GM12874 (cell line): ENCODE measurements around the gene CISD2.
A peak's percentile ranks its signal among the peaks of the same experiment; 100 is the strongest.

Experiments
- TF ChIP-seq, protein P1 (sequence below): IDR thresholded peaks from 2 replicates; pipeline ENCODE4 v1.5.1; 2011; ENCODE audit warnings: low read depth, mild to moderate bottlenecking, control low read depth, low read length, moderate library complexity; ENCODE audit not compliant: insufficient read depth

Gene CISD2

DNA sequence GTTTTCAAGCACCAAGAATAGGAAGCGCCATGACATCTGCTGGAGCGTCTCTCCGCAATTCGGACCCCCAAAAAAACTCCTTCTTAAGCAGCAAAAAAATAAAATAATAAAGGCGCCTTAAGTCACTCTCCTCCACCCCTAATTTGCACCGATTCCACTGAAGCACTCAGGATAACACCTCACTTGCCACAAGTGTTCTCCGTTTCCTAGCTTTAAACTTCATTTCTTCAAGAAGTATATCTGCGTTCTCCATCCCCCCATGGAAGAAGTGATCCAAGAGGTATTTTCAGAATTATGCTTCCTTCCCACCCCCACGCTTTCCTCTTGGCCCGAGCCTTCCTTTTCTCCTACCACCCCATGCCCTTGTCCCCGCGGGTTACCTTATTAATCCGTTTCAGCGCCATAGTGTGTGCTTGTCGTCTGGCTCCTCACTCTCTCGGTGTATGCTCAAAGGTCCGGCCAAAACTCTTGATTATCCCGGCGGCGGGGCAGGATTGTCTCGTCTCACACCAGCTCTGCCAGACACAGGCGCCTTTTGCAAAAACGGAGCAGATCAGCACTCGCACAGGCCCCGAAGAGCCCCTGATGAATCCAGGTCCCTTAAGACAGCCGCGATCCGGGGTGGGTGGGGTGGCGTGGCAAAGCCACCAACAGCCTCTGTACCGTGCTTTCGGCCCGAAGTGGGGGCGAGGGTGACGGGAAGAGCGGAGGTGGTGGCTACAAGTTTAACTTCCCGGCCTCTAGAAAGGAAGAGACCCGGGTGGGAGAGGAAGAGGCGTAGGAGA is 42.5 kb upstream of the CISD2 start:
- TF ChIP-seq, protein P1, sequence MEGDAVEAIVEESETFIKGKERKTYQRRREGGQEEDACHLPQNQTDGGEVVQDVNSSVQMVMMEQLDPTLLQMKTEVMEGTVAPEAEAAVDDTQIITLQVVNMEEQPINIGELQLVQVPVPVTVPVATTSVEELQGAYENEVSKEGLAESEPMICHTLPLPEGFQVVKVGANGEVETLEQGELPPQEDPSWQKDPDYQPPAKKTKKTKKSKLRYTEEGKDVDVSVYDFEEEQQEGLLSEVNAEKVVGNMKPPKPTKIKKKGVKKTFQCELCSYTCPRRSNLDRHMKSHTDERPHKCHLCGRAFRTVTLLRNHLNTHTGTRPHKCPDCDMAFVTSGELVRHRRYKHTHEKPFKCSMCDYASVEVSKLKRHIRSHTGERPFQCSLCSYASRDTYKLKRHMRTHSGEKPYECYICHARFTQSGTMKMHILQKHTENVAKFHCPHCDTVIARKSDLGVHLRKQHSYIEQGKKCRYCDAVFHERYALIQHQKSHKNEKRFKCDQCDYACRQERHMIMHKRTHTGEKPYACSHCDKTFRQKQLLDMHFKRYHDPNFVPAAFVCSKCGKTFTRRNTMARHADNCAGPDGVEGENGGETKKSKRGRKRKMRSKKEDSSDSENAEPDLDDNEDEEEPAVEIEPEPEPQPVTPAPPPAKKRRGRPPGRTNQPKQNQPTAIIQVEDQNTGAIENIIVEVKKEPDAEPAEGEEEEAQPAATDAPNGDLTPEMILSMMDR = no peak

DNA sequence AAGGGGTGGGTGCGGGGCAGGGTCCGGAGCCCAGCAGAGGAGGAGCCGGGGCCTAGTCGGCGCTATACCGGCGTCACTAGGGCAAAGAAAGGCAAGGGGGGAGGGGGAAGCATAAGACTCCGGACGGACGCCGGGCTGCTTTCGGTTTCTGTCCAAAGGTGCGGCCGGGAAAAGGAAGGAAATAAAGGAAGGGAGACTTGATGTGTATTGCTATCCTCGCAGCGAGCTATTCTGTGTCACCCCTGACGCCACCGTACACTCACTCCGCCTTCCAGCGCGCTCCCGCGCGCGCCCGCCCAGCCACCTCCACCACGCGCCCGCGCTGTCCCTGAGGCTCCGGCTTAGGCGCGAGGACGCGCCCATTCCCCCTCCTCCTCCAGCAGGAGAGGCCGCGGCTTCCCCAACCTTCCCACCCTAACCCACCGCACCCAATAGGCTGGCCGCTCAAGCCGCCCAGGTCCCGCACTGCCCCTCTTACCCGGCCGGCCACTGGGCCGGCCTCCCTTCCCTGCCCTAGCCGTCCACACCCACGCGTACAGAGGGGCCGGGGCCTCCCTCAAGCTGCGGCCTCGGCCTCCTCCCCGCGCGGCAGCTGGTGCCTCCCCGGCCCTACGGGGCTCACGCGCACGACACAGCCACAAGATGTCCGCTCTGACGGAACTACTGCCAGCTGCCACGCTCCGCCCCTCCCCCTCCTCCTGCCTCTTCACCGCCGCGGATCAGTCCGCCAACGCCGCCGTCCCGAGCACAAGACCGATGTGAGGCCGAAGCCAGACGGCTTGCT is 41.7 kb upstream of the CISD2 start, which contains the start of gene UBE2D3:
Gene UBE2D3, minus strand, starts transcription at position 662 of the 784 bp plus-strand sequence. CDS start 1,043 bp downstream, outside the sequence.
- TF ChIP-seq, protein P1 = 0 out of 2 replicates have a peak, but pooled peaks have one; percentile 18

DNA sequence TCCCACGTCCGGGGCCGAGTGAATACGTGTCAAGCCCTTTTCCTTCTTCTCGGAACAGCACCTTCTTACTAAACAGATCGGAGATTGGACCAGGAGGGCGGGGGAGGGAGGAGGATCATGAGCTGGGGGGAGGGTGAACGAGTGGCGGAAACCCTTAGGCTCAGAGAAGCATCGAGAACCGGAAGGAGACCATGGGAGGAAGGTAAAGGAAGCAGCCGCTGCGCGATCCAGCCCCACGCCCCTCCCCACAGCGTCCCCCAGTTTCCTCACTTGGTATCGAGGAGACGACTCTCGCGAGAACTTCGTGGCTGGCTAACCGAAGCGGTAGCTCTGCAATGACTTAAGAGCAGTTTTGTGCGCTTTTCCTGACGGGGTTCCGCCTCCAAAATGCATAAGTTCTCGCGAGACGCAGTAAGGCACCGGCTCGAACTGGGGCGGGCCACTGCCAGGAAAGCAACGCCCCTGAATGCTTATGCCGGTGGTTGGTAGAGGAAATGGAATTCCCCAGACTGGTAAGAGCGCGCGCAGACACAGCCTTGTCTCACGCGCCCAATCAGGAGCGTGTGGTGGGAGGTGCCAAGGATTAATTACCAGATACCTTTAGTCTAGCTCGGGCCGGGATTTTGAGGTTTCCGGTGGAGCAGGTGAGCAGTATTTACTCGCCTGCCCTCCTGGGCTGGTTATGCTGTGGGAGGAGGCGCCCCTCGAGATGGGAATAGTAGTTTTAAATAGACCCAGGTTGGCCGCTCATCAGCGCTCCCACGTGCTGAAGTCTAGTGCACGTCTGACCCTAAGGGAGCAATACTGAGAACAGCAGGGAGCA is 40.9 kb upstream of the CISD2 start:
- TF ChIP-seq, protein P1 = no peak

DNA sequence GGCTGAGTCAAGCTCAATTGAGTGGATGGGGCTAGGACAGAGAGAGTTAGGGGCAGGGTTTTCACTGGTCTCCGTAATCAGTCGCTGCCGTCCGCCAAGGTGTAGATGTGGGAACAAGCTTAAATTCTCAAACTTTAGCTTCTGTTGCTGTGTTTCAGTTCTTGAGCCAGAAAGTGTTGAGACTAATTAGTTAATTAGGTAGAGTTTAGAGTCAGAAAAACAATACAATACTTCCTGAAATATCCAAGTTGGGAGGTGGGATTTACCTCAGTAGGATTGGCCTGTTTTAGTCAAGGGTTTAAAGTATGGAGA is 40.3 kb upstream of the CISD2 start:
- TF ChIP-seq, protein P1 = no peak

DNA sequence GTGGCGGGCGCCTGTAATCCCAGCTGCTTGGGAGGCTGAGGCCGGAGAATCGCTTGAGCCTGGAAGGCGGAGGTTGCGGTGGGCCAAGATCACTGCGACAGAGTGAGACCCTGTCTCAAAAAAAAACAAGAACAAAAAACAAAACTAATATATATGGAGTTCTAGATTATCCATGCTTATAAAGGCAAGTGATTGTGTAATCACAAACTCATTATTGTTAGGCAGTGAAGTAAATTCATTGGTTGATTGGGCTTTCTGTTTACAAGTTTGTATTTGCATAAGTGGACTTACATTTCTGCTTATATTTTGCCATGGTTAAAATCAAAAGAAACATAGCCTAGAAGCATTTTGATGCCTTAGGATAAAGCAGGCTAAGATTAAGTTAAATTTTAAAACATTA is 39.0 kb upstream of the CISD2 start:
- TF ChIP-seq, protein P1 = no peak

DNA sequence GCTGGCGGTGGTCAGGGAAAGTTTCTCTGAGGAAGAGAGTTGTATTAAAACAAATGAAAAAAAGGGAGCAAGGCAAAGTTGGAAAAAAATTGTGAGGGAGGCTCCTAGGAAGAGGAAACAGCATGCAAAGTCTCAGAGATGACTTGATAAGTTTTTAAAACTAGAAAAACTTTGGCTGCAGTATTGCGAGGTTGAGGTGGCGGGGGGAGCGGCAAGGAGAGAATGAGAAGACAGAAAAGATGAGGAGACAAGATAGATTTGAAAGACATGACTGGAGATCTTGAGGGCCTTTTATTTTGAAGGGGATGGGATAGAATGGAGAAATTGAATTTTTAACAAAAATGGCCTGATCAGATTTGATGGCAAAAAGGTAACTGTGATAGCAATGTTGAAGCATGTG is 36.7 kb upstream of the CISD2 start:
- TF ChIP-seq, protein P1 = no peak

DNA sequence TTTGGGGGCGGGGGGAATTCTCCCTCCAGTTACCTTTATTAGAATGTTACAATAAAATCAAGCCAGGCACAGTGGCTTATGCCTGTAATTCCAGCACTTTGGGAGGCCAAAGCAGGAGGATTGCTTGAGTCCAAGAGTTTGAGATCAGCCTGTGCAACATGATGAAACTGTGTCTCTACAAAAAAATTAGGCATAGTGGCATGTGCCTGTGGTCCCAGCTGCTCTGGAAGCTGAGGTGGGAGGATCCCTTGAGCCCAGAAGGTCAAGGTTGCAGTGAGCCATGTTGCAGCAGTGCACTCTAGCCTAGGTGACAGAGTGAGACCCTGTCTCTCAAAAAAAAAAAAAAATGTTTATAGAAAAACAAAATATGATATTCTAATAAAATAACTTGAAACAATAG is 36.1 kb upstream of the CISD2 start:
- TF ChIP-seq, protein P1 = no peak
